Measurements from ENCODE around the gene CLP1.
"Not testable (repeated sequence)": the region's sequence is repeated elsewhere in the genome, so short reads cannot be mapped to it uniquely, and the experiment has no call there.

Gene CLP1

DNA sequence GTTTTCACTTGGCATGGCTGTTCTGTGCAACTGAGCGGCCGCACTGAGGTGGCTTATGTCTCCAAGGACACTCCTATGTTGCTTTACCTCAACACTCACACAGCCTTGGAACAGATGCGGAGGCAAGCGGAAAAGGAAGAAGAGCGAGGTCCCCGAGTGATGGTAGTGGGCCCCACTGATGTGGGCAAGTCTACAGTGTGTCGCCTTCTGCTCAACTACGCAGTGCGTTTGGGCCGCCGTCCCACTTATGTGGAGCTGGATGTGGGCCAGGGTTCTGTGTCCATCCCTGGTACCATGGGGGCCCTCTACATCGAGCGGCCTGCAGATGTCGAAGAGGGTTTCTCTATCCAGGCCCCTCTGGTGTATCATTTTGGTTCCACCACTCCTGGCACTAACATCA, 2.1 kb downstream of the CLP1 start:
- no peak for FAIRE-seq
- DNase-seq (ENCODE audit: insufficient read length, low spot score) = no peak

DNA sequence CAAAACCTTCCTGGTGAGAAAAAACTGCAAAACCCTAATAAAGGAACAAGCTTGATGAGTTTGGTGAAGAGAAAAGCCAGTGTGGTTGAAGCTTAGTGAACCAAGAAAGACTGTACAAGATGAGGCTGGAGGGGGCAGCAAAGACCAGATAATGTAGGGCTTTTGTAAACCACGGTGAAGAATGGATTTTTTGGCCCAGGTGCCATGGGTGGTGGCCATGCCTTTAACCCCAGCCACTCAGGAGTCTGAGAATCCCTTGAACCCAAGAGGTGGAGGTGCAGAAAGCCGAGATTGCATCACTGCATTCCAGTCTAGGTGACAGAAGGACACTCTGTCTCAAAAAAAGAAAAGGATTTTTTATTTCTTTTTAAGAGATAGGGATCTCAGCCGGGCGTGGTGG, 5.3 kb downstream of the CLP1 start:
- no peak for FAIRE-seq
- DNase-seq (ENCODE audit: insufficient read length, low spot score) = no peak

DNA sequence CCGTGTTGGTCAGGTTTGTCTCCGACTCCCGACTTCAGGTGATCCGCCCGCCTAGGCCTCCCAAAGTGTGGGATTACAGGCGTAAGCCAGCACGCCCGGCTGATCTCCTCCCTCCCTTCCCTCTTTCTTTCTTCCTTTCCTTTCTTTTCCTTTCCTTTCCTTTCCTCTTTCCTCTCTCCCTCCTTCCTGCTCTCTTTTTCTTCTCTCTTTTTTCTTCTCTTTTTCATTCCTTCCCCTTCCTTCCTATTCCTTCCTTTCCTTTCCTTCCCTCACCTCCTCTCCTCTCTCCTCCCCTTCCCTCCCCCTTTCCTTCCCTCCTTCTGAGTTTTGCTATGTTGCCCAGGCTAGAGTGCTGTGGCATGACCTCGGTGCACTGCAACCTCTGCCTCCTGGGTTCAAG, 6.4 kb downstream of the CLP1 start:
- no peak for FAIRE-seq

DNA sequence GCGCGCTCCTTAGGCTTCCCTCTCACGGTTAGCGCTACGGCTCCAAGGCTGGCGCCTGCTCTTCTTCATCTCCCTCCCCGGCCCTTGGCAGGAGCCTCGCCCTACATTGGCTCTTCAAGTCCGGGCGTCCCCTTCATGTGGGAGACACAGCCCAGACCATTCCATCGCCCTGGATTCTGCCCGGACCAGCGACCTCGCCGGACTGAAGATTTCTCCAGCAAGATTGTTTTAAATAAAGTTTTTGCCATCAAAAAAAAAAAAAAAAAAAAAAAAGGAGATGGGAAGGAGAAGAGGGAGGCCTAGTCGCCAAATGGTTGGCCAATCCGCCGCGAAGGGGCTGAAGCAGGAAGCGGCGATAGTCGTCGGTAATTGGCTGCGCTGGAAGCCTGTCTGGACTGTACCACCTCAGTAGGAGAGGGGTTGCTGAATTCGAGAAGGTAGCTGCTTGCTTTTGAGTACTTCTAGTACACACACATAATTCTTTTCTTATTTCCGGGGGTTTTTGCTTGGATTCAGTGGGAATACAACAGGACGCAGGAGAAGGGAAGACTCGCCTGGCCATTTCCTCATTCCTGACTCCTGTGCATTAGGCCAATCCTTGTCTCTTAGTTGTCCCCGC, 9.7 kb downstream of the CLP1 start:
- DNase-seq (ENCODE audit: insufficient read length, low spot score) (peak; percentile 77), FAIRE-seq (peak; percentile 94)

More for the DNA sequence above, 6.4 kb downstream of the CLP1 start:
- no peak for DNase-seq (ENCODE audit: insufficient read length, low spot score)

DNA sequence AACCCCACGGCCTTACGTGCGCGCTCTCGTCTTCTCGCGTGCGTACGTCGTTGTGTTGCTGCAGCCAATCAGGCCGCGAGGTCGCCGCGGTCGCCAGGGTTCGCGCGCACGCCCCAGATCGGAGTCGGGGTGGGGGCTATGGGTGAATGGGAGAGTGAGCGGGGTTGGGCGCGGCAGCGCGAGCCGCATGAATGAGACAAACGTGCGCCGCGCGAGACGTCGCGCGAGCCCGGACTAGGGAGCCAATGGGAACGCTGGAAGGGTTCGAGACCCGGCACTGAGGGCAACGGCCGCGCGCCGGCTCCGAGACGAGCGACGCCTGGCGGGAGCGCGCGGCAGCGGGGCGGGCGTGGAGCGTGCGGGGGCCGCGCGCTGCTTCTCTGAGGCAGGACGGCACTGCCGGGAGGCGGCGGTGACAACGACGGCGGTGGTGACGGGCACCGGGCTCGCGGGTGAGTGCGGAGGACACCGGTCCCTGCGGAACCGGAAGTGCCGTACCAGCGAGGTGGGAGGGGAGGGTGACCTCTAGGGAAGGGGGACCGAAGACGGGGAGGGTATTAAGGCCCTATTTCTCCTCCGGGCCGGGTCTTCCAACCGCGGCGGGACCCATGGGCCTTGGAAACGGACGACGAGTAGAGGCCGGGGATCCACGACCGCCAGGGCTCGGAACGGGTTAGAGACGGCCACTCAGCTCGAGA, 10.3 kb downstream of the CLP1 start, which contains the start of gene ZDHHC5:
TSS of gene ZDHHC5 (plus strand) at position 379 of the 698 bp plus-strand sequence. CDS start 4,977 bp downstream, outside the sequence.
- FAIRE-seq (no peak), DNase-seq (ENCODE audit: insufficient read length, low spot score) (peak; percentile 88)

DNA sequence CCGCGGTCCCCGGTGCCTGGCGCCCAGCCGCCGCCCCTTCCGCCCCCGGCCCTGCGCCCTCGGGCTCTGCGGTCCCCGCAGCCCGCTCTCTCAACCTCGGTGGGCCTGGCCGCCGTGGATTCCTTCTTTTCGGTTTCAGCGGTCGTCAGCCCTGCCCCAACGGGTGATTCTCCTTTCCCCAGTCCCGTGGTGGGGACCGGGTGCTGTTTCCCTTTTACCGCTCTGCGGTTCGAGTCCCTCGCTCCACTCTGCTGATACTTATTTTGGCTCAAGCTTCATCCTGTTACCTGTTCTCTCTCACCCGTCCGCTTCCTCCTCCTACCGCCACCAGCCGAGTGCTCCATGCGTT, 10.8 kb downstream of the CLP1 start:
- no peak for DNase-seq (ENCODE audit: insufficient read length, low spot score)
- peak; percentile 71 for FAIRE-seq

DNA sequence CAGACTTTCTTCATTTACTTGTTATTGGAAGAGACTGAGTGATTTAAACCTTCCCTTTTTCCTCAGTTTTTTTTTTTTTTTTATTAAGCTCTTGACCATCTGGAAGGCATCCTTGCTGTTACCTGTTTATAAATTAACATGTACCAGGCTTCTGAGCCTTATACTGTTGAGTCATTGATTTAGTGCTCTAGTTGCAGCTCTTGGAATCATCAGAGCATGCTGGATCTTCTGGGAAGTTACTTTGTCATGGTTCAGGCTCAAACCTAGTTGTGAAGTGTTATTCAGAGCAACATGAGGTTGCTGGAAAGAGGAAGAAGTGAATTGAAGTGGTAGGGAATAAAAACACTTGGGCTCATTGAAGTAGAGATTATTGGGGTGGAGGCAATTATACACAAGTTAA, 16.7 kb downstream of the CLP1 start:
- no peak for DNase-seq (ENCODE audit: insufficient read length, low spot score)
- no peak for FAIRE-seq

DNA sequence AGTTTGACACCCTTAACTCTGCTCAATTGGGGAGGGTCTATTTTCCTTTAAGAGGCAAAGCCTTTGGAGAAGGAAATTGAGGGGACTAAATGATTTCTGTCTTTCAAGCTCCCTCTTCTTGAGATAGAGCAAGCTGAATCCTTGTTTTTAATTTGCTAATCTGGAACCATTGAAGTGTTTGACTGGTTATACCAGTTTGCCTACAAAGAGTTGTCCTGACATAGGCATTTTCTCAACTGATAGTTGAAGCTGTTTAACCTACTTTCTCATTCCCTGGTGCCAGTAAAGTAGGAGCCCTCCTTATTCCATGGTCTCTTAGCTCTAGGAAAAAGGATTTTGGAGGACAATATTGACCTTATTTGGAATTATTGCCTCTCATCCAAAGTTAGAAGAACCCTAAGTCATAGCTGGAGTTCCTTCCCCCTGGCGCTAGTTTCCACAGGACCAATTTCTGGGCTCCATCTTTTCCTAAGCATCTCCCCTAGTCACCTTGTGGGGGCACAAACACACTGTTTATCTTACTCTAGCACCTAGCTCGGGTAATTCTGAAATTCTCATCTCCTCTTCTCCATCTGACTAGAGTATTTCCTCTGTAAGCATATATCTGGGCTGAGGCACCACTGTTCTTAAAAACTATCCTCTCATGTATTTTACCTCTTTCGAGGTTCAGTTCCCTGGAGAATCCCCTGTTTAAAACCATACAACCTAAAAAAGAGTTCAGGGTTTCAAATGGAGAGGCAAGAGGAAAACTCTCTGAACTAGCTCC, 17.8 kb downstream of the CLP1 start:
- DNase-seq (ENCODE audit: insufficient read length, low spot score) = no peak
- FAIRE-seq = no peak

DNA sequence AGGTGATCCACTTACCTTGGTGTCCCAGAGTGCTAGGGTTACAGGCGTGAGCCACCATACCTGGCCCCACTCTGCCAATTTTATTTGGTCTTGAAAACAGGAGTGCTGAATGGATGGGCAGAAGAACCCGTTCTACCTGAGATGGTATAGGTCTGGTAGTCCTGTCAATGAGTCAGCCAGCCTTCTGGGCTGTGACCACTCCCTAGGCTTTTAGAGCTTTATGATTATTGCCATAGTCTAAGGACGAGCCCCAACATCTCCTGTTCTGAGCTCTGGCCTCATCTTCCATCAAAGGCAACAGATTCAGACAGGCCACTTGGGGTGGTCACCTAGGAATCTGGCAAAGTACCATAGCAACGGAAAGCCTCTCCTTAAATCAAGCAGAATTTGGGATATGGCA, 21.8 kb downstream of the CLP1 start:
- DNase-seq (ENCODE audit: insufficient read length, low spot score) (no peak), FAIRE-seq (no peak)

DNA sequence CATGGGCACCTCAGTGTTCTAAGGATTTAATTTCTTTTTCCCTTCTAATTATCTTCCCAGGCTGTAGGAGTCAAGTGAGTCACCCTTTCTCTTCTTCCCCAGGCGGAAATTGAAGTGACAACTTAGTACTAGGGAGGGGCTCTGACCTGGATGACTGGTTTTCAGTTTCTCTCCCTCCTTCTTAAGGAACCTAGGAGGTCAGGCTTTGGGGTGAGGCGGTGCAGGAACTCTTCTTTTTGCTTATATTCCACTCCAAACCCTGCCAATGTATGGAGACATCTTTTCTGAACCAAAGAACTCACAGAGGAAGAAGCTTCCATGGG, 23.0 kb downstream of the CLP1 start:
- FAIRE-seq (no peak), DNase-seq (ENCODE audit: insufficient read length, low spot score) (no peak)

DNA sequence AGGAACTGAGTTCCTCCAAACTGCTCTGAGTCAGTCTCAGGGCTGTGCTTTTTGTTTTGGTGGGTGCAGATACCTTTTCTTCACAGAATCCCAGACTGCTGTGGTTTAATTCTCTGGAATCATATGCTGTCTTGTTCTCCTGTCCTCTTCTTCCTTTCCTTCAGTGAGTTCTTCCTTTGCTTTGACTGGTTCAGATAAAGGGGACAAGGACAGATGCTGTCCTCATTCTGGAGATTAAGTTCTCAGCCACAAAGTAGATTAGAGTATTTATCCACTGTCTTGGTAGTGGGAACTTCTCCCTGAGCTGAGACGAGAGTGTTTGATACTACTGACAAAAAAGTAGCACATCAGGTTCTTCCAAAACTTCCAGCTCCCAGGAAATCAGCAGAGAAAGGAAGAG, 23.6 kb downstream of the CLP1 start:
- DNase-seq (ENCODE audit: insufficient read length, low spot score) (no peak), FAIRE-seq (no peak)

DNA sequence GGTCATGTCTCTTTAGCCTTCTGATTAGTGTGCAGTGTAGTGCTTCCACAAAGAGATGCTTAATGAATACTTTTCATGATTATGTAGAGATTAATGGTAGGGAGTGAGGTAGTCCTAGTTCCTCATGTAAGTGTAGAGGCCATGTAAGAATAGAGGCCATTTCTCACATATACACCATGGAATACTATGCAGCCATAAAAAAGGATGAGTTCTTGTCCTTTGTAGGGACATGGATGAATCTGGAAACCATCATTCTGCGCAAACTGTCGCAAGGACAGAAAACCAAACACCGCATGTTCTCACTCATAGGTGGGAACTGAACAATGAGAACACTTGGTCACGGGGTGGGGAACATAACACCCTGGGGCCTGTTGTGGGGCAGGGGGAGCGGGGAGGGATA, 32.9 kb downstream of the CLP1 start:
- FAIRE-seq; DNase-seq (ENCODE audit: insufficient read length, low spot score): not testable (repeated sequence)

DNA sequence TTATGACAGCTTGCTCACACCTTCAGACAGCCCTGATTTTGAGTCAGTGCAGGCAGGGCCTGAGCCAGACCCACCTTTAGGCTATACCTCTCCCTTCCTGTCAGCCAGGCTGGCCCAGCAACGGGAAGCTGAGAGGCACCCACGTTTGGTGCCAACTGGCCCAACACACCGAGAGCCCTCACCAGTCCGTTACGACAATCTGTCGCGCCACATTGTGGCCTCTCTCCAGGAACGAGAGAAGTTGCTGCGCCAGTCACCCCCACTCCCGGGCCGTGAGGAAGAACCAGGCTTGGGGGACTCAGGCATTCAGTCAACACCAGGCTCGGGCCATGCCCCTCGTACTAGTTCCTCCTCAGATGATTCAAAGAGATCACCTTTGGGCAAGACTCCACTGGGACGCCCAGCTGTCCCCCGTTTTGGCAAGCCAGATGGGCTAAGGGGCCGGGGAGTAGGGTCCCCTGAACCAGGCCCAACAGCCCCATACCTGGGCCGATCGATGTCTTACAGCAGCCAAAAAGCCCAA, 41.3 kb downstream of the CLP1 start:
- DNase-seq (ENCODE audit: insufficient read length, low spot score) = no peak
- no peak for FAIRE-seq

DNA sequence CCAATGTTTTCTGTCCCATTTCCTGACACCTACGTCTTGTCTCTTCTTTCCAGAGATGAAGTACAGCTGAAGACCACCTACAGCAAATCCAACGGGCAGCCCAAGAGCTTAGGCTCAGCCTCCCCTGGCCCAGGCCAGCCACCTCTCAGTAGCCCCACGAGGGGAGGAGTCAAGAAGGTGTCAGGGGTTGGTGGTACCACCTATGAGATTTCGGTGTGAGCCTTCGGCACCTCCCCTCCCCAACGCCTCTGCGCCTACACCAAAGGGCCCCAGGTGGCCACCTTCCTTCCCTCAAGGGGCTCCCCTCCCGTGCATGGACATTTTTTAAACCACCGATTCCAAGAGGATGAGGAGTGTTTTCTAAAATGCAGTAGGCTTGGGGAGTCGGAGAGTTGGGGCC, 42.3 kb downstream of the CLP1 start:
- FAIRE-seq (no peak), DNase-seq (ENCODE audit: insufficient read length, low spot score) (no peak)

DNA sequence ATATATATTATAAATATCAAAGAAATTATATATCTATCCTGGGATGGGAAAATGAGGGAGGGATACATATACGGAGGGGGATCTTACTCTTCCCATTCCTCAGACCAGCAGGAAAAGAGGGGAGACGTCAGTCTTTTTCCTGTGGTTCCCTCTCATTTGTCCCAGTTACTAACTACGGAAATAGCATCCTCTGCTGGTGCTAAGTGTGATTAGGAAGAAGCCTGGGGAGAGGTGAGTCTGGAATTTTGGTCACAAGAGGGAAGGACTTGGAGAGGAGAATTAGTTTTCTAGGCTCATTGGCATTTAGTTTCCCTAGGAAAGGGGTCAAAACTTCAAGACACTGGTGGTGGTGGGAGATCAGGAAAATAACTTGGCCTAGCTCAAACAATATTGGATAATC, 42.9 kb downstream of the CLP1 start:
- DNase-seq (ENCODE audit: insufficient read length, low spot score) = no peak

DNA sequence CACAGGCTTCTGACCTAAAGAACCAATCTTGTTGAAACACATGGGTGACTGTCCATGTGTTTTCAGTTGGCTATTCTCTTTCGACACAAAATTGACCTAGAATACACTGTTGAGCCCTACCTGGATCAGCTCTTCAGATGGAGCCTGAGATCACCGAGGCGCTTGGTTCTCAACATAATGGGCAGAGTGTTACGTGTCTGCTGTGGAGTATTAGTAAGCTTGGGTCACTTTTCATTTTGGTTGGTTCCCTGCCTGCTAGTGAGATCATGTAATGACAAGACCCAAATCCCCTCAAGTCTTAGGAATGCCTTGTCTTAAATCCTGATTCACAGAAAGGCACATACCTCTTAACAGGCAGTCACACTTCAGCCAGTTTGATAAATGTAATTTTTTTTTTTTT, 45.8 kb downstream of the CLP1 start:
- DNase-seq (ENCODE audit: insufficient read length, low spot score) = no peak
- FAIRE-seq = no peak

More for the DNA sequence above, 42.9 kb downstream of the CLP1 start:
- FAIRE-seq = no peak

DNA sequence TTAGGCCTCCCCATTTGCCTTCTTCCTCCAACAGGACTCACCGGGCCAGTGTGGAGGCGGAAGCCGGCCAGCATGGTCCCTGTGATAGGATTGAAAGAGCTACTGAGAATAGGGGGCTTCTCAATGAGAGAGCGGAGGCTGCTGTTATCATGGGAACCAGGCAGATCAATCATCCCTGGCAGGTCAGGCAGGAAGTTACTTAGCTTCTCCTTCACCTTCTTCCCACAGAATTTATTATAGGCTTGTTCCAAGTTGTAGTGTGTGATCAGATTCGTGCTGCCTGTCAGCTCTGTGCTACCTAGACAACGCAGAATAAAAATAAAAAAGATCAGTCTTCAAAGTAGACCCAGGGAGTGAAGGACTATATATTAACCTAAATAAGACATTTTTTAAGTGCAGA, 47.4 kb downstream of the CLP1 start:
- no peak for FAIRE-seq
- DNase-seq (ENCODE audit: insufficient read length, low spot score) = no peak

DNA sequence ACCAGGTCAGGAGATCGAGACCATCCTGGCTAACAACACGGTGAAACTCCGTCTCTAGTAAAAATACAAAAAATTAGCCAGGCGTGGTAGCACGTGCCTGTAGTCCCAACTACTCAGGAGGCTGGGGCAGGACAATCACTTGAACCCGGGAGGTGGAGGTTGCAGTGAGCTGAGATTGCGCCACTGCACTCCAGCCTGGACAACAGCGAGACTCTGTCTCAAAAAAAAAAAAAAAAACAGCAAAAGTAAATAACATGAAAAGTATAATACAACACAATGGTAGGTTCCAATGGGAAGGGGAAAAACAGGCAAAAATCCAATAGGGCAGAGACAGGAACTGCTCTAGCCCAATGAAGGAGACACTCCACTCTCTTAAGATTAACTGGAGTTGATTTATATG, 47.9 kb downstream of the CLP1 start:
- DNase-seq (ENCODE audit: insufficient read length, low spot score); FAIRE-seq: not testable (repeated sequence)

DNA sequence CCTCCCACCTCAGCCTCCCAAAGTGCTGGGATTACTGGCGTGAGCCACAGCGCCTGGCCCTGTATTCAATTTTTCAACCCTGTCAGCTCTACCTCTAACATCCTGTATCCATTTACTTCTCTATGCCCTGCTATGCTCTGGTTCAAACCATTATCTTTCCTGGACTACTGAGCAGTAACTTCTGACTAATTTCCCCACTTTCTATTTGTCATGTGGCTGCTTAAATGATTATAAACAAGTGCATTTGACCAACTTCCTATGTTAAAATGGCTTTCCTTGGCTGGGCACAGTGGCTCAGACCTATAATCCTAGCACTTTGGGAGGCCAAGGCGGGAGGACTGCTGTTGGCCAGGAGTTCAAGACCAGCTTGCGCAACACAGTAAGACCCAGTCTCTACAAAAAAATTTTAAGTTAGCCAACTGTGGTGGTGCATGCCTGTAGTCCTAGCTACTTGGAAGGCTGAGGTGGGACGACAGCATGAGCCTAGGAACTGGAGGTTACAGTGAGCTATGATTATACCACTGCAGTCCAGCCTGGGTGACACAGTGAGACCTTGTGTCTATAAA, 52.3 kb downstream of the CLP1 start:
- FAIRE-seq = peak; percentile 21
- no peak for DNase-seq (ENCODE audit: insufficient read length, low spot score)
